Suppressor macrophage (primary cell): ENCODE measurements around the gene ST3GAL2.
"Not testable (repeated sequence)": the region's sequence is repeated elsewhere in the genome, so short reads cannot be mapped to it uniquely, and the experiment has no call there.

ENCODE experiments used
- DNase-seq, 4 experiments: peaks; one replicate each; pipeline ENCODE4 v3.0.0-alpha.2; 2020 to 2022

Gene ST3GAL2

DNA sequence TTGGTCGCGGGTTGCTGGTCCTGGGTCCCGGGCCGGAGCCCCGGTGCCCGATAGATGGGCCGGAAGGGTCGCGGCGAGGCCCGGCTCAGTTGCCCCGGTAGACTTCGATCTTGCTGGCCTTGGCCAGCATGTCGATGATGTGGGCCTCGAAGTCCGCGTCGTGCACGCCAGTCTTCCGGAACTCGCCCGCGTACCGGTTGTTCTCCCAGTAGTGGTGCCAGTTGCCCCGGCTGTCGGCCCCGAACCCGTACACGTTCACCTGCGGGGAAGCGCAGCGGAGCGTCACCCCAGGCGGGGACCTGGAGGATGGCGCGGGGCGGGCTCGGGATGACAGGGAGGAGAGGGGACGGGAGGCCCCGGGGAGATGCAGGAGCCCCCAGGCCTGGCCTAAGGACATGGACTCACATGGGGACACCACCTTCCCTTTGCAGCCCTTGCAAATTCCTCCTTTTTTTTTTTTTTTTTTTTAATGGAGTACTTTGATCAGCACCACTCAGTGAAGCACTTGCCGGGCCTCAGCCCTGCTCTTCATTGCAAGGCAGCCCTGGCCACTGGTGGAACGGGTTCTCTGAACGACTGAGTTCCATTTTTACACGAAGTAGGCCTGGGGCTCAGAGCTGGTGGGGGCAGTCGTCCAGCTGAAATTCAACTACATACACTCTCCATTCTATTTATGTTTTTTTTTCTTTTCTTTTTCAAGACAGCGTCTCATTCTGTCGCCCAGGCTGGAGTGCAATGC is 57.1 kb downstream of the ST3GAL2 start:
- DNase-seq = no peak

DNA sequence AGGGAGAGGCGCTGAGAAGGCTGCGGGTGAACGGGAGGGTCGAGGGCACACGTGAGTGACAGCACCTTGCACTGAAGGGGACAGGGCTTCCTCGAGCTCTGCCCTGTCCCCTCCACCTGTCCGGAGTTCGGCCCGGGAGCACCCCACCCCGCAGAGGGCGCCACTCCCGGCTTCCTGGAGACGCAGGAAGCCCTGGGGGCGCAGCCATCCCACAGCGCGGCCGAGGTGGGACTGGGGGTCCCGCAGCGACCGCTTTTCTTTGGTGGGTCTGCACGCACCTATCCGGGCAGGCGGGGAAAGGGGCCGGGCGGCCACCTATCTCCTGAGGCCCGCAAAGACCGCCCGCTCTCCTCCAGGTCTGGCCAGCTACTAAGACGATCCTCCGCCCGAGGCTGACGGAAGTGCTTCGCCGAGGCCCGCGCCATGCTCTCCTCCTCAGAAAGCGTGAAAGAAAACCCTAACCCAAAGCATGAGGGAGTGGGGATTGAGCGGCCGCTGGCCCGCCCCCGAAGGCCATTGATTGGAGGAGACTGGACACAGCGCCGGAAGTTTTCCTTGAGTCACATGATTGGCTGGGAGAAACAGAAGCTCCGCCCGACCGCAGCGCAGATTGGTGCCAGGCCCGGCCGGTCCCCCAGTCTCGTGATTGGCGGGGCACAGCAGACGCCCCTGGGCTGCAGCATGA is 57.8 kb downstream of the ST3GAL2 start:
- DNase-seq = peak; percentile 96 to 97 (median 97)

DNA sequence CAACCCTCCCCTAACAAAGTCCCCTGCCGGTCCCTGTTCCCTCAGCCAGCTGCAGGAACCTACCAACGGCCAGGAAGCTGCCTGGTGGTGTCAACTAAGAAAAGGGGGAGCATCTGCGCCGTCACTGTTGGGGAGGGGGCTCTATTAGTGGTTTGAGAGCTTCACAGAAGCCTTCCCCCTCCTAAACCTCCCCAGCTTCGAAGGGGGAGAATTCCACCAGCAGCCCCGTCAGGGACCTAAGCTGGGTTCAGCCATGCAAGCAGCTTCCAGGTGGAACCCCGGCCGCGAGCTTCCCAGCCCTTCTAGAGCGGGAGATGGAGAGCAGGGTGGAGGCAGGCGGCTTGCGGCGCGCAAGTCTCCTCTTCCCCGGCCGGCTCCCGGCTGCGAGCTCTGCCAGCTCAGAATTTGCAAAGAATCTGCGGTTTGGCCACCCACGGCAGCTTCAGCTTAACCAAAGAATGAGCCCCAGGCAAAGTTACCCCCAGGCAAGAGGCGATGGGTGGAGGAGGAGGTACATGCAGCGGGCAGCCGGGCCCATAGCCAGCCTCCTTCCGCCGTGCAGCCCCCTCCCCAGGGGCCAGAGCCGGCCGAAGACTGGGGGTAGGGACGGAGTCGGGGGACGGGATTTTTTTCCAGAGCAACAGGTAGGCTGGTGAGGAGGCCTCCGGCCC is 58.5 kb downstream of the ST3GAL2 start:
- peak; percentile 63 to 83 (median 72) for DNase-seq

DNA sequence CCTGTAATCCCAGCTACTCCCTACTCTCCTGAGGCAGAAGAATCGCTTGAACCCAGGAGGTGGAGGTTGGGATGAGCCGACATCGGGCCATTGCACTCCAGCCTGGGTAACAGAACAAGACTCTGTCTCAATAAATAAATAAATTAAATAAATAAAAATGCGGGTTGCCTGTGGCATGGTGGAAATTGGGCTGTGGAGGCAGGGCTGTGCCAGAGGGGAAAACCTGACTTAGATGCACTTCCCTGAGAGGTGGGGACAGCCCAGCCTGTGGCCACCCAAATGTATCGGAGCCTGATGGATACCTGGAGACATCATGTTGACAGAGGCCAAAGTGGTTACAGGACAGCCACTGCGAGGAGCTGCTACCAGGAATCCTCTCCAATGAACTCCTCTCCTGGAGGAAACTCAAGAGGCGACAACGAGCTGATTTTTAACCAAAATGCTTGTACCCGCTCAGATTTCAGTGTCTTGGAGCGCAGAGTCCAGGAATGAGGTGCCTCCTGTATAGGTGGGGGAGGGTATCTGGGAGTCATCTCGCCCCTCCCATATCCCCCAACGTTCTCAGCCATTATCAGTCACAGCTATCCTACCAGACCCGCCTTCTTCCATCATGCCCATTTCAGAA is 59.9 kb downstream of the ST3GAL2 start:
- DNase-seq = no peak

DNA sequence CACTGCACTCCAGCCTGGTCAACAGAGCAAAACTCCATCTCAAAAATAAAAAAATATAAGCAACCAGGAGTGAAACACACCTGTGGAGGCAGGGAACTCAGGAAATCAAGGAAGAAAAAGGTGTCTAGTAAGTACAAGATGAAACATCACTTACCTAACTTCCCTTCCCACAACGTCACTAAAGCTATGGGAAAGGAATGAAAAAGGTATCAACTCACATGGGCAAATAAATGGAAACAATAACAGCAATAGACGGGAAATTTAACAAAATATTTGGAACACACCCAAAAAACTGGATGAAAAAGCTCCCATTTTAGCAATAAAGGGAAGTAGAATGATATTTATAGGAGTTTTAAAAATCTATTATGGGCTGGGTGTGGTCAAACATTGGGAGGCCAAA is 61.1 kb downstream of the ST3GAL2 start:
- no peak for DNase-seq

DNA sequence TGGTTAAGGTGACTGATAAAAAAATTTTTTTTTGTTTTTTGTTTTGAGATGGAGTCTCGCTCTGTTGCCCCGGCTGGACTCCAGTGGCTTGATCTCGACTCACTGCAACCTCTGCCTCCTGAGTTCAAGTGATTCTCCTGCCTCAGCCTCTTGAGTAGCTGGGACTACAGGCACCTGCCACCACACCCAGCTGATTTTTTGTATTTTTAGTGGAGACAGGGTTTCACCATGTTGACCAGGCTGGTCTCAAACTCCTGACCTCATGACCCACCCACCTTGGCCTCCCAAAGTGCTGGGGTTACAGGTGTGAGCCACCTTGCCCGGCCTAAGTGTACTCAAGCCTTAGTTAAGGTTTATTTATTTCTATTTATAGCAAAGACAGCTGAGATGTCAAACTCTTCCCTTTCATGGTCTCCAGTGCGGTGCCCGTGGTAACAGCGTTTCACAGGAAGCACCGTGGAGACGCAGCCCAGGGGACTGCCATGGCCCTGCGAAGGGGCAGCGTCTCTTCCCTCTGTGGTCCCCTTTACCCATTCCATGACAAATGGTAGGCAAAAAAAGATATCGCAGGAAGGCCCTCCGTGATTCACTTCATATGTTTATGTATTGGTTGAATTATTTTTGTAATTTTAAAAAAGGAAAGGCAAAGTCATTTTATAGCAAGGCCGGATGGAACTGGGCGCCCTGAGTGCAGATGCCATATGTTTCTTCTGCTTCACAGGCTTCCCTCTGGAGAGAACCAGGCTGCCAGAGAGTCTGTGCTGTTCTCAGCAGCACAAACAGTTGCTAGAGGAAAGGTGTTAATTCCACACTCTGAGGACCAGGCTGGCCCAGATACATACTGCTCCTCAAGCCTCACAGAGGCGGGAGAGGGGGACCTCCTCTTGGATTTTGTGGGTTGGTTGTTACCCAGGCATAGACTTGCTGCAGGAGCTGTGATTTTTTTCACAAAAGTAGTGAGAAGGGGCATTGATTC is 63.0 kb downstream of the ST3GAL2 start:
- no peak for DNase-seq

DNA sequence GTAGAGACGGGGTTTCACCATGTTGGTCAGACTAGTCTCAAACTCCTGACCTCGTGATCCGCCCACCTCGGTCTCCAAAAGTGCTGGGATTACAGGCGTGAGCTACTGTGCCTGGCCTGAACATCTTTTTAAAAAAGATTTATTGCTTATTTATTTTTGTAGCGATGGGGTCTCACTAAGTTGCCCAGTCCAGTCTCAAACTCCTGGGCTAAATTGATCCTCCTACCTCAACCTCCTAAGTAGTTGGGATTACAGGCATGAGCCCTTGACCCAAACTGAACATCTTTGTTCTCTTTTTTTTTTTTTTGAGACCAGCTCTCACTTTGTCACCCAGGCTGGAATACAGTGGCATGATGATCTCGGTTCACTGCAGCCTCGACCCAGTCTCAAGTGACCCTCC is 64.7 kb downstream of the ST3GAL2 start:
- DNase-seq = no peak

DNA sequence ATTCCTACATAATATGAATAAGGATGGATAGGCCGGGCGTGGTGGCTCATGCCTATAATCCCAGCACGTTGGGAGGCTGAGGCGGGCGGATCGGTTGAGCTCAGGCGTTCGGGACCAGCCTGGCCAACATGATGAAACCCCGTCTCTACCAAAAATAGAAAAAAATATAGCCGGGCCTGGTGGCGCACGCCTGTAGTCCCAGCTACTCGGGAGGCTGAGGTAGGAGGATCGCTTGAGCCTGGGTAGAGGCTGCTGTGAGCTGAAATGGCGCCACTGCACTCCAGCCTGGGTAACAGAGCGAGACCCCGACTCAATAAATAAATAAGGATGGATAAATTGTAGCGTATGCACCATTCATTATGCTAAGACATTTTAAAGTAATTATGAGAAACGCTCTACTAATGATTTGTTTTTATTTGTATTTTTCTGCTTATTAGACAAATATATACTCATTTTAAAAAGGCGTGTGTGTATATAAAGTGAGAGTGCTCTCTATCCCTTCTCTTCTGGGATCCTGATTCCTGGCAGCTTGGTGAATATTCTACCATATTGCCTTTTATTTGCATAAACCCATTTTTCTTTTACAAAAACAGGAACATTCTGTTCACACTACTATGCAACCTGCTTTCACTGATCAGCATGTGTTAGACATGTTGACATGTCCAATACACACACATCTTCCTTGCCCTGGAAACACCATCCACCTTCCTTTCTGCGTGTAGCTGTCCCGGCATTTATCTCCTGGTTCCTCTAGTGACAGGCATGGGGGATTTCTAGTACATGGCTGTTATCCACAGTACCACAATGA is 65.8 kb downstream of the ST3GAL2 start:
- no peak for DNase-seq

DNA sequence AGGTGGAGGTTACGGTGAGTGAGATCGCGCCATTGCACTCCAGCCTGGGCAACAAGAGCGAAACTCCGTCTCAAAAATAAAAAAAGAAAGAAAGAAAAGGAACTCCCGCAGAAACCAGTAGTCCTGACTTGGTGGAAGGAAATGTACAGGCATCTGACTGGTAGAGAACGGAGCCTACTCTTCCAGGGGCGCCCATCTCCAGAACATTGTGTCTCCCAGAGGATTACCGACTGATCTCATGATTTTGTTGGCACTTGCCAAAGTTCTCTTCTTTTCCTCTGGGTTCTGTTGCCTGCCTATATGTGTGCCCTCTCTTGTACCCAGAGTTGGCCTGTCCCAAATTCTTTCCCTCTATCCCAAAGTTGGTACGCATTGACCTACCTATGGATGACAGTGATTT is 68.0 kb downstream of the ST3GAL2 start:
- no peak for DNase-seq

DNA sequence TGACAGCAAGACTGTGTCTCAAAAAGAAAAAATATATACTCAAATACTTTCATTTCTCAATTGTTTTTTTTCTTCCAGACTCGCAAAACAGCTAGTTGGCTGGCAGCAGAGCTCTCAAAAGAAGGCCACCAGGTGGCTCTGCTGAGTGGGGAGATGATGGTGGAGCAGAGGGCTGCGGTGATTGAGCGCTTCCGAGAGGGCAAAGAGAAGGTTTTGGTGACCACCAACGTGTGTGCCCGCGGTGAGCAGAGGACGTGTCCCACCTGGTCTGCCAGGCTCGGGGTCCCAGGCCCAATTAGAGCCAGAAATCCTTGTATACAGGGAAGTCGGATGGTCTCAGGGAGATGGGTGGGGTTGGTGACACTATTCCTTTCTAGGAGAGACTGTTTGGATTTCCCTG is 68.8 kb downstream of the ST3GAL2 start:
- DNase-seq = peak in 1 of 4 experiments; percentile 20

DNA sequence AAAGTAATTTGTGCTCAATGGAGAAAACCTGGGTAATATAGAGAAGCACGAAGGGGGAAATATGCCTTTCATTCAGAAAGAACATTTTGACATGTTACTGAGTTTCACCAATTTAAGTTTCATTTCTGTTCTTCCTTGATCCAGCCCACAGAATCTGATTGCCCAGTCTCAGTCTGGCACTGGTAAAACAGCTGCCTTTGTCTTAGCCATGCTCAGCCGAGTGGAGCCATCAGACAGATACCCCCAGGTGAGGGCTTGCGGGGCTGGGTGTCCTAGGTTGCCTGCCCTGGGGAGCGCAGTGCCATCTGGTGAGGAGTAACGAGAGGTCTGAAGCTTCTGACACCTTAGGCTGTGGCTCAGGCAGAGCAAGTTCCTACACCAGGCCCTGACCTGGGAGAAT is 74.5 kb downstream of the ST3GAL2 start:
- DNase-seq = no peak

DNA sequence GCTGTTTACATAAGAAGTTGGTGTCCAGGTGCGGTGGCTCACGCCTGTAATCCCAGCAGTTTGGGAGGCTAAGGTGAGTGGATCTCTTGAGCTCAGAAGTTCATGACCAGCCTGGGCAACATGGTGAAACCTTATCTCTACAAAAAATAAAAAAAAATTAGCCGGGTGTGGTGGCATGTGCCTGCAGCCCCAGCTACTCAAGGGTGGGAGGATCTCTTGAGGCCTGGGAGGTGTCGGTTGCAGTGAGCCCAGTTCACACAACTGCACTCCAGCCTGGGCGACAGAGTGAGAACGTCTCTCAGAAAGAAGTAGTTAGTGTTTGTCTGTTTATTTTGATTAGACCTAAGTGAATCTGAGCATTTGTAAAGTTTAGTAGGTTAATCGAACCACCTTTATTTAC is 79.3 kb downstream of the ST3GAL2 start:
- no peak for DNase-seq

DNA sequence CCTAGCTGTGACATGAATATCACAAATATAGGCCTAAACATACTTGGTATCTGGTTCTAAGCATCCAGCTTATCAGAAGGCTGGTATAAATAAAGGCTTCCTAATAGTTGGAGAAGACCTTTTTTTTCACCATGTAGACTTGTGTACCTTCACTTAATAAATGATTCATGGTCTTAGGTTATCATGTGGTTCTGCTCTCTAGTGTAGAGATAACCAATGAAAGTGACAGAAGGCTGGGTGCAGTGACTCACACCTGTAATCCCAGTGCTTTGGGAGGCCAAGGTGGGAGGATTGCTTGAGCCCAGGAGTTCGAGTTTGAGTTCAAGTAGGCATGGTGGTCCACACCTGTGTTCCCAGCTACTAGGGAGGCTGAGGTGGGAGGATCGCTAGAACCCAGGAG is 89.1 kb downstream of the ST3GAL2 start:
- DNase-seq = no peak

DNA sequence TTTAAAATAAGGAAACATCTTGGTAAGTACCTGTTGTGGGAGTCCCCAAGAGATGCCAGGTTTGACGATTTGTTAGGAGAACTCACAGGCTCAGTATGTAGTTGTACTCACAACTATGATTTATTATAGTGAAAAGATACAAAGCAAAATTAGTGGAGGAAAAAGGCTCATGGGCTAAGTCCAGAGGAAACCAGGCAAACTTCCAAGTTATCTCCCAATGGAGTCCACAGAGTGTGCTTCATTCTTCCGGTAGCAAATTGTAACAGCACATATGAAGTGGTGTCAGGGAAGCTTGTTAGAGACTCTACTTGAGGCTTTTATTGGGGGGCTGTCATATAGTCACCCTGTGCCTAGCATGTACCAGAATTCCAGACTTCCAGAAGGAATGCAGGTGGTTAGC is 89.9 kb downstream of the ST3GAL2 start:
- no peak for DNase-seq

DNA sequence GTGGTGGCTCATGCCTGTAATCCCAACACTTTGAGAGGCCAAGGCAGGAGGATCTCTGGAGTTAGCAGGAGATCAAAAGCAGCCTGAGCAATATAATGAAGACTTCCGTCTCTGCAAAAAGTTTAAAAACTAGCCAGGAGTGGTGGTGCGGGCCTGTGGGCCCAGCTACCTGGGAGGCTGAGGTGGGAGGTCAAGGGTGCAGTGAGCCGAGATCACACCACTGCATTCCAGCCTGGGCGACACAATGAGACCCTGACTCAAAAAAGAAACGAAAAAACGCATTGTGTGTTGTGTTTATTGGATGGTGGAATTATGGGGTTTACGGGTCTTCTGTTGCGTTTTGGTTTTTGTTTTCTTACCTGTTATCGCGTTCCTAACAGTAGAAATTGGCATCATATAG is 93.1 kb downstream of the ST3GAL2 start:
- no peak for DNase-seq

DNA sequence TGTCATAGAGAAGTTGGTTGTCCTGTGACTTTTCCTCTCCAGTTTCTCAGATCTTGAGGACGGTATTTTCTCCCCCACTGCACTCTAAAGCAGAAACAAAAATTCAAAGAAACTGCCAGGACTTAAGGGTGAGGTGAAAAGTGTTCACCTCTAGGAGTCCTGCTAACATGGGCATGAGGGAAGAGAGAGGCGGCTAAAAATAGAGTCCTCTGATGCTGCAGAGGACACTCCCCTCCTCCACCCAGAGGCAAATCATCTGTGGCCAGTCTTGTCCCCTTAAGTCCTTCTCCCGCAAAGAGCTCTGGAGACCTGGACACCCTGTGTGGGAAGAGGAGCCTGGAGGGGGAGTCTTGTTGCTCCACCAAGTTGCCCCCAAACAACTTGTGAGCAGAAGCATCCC is 96.9 kb downstream of the ST3GAL2 start:
- DNase-seq = no peak

DNA sequence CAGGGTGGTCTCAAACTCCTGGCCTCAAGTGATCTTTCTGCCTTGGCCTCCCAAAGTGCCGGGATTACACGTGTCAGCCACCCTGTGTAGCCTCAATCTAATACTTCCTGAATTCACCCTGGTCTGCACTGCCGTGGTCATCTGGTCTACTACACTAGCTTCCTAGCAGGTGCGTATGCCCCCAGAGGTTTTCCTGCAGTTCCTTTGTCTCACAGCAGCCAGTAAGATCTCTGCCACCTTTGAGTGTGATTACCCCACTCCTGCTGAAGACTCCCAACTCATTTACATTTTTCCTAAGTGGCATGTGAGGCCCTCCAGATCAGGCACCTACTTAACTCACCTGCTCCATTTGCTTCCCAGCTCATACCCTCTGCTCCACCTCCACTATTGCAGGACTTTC is 97.3 kb downstream of the ST3GAL2 start:
- no peak for DNase-seq

DNA sequence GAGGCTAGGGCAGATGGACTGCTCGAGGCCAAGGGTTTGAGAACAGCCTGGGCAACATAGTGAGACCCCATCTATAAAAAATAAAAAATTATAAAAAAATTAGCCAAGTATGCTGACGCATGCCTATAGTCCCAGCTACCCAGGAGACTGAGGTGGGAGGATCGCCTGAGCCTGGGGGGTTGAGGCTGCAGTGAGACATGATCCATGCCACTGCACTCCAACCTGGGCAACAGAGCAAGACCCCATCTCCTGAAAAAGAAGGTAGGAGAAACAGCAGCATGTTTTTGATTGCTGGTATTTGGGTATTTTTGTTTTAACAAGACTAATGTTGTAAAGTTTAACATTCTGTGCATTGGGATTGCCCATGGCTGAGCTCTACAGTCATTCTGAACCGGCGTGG is 101.1 kb downstream of the ST3GAL2 start:
- no peak for DNase-seq

DNA sequence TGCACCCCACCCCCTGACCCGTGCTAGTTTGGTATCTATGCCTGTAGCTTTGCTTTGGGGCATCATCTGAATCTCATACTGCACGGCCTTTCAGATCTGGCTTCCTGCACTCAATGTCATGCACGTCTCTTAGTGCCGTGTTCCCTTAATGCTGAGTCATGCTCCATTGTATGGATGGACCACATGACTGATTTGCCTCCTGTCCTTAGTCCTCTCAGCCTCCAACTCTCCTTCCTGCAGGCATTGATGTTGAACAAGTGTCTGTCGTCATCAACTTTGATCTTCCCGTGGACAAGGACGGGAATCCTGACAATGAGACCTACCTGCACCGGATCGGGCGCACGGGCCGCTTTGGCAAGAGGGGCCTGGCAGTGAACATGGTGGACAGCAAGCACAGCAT is 106.2 kb downstream of the ST3GAL2 start:
- not testable (repeated sequence) for DNase-seq

DNA sequence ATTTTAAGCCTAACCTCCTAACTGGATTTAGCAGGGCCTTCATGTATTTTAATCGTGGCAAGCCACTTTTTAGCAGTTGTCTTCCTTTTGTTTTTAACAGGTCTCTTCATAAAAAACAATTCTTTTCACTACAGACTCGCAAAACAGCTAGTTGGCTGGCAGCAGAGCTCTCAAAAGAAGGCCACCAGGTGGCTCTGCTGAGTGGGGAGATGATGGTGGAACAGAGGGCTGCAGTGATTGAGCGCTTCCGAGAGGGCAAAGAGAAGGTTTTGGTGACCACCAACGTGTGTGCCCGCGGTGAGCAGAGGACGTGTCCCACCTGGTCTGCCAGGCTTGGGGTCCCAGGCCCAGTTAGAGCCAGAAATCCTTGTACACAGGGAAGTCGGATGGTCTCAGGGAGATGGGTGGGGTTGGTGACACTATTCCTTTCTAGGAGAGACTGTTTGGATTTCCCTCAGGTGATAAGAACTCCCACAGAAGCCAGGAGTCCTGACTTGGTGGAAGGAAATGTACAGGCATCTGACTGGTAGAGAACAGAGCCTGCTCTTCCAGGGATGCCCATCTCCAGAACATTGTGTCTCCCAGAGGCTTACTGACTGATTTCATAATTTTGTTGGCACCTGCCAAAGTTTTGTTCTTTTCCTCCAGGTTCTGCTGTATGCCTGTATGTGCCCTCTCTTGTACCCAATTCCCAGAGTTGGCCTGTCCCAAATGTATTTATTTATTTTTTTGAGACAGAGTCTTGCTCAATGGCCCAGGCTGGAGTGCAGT is 107.1 kb downstream of the ST3GAL2 start:
- DNase-seq = no peak

DNA sequence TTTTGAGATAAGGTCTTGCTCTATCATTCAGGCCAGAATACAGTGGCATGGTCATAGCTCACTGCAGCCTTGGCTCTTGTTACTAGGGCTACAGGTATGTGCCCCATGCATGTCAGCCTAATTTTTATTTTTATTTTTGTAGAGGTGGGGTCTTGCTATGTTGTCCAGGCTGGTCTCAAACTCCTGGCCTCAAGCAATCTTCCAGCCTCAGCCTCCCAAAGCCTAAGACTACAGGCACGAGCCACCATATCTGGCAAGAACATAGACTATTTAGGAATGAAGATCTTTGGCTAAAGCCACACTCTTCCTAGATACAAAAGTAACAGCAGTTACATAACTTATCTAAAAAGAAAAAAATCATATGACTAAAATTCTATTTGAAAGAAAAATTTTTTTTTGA is 107.8 kb downstream of the ST3GAL2 start:
- DNase-seq = no peak
